GM12875 (cell line): ENCODE data around the gene ABCG1.

Experiments used
- H3K4me3 ChIP-seq: one replicate; pipeline ENCODE4 v1.5.1; 2011; ENCODE audit warnings: low read depth, low read length, control low read depth
- TF ChIP-seq, protein P1 (sequence below): IDR thresholded peaks from 2 replicates; pipeline ENCODE4 v1.5.1; 2011; ENCODE audit warnings: low read depth, mild to moderate bottlenecking, control low read depth, inconsistent platforms, low read length, moderate library complexity, borderline replicate concordance; ENCODE audit not compliant: insufficient read depth

Gene ABCG1

DNA sequence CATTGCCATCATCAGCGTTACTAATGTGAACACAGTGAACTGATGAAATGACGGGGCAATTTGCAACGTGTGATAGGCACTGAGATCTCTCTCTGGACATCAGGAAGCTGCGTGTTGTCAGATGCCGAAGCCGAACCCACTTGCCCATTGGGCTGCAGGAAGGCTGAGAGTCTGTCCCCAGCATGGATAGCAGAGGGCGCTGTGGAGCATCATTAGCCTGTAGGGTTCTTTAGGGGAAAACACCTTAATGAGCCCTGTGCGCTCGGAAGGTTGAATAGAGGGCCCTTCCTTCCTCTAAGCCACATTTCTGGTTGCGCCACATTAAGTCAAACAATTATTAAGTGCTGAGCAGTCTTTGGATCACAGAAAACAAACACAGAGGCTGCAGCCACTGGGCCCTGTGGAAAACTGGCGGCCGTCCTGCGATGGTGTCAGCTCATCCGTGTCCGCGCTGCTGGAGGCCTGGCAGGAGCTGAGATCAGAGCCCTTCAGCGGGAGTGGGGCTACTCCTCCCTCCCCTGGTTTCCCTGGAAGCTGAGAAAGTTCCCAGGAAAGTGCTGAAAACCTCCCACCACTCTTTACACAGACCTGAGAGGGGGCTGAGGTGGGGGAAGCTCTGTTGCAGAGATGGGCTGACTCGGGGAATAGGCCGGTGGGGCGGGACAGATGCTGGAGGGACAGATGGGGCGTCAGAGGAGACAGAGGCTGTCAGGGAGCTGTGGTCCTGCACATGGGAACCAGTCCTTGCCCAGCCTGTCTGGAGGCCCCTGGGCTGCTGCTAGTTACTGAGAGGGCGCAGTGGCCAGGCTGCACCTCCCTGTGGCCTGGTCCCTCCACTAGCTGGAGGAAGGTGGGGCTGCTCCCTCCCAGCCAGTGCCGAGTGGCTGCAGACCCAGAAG is 119.1 kb downstream of the ABCG1 start:
- no peak overlapping the region for H3K4me3 ChIP-seq
- TF ChIP-seq, protein P1, sequence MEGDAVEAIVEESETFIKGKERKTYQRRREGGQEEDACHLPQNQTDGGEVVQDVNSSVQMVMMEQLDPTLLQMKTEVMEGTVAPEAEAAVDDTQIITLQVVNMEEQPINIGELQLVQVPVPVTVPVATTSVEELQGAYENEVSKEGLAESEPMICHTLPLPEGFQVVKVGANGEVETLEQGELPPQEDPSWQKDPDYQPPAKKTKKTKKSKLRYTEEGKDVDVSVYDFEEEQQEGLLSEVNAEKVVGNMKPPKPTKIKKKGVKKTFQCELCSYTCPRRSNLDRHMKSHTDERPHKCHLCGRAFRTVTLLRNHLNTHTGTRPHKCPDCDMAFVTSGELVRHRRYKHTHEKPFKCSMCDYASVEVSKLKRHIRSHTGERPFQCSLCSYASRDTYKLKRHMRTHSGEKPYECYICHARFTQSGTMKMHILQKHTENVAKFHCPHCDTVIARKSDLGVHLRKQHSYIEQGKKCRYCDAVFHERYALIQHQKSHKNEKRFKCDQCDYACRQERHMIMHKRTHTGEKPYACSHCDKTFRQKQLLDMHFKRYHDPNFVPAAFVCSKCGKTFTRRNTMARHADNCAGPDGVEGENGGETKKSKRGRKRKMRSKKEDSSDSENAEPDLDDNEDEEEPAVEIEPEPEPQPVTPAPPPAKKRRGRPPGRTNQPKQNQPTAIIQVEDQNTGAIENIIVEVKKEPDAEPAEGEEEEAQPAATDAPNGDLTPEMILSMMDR, result peak; percentile 76

DNA sequence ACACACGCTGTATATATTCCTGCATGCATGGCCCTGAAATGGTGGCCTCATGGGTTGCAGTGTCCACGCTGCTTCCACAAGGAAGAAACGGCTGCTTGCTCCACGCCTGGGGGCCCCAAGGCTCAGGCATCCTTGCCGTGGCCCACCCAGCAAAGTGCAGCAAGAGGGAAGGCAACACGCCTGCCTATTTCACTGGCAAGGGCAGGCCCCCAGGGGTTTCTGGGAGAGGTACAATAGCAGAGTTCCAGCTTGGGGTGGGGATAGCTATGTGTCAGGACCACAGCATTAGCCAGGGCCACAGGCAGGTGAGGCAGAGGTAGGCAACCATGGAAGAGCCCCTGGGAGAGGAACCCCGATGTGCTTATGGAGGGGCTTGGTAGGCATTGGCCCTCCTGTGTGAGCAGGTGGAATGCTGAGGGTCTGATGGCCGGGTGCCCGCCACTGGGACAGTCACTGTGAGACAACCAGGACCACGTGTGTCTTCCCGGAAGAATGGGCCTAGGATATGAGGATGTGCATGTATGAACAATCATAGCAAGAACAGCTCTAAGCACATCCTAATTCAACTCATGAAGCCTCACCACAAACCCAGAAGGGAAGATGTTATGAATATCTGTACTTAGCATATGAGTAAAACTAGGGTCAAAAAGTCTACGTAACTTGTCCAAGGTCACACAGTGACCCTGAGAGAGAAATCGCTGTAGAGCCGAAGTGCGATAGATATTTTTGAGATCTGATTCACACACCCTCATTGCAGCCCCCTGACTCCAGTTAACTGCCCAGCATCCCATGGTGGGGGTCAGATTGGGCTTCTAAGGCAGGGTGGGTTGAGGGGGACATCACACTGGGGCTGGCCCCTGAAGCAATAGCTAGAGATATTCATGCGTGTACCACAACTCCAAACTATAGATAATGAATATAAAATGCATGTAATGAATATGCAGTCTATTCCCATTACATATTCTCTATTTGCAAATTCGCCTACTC is 120.1 kb downstream of the ABCG1 start:
- no peak overlapping the region for H3K4me3 ChIP-seq
- TF ChIP-seq, protein P1, result no peak

DNA sequence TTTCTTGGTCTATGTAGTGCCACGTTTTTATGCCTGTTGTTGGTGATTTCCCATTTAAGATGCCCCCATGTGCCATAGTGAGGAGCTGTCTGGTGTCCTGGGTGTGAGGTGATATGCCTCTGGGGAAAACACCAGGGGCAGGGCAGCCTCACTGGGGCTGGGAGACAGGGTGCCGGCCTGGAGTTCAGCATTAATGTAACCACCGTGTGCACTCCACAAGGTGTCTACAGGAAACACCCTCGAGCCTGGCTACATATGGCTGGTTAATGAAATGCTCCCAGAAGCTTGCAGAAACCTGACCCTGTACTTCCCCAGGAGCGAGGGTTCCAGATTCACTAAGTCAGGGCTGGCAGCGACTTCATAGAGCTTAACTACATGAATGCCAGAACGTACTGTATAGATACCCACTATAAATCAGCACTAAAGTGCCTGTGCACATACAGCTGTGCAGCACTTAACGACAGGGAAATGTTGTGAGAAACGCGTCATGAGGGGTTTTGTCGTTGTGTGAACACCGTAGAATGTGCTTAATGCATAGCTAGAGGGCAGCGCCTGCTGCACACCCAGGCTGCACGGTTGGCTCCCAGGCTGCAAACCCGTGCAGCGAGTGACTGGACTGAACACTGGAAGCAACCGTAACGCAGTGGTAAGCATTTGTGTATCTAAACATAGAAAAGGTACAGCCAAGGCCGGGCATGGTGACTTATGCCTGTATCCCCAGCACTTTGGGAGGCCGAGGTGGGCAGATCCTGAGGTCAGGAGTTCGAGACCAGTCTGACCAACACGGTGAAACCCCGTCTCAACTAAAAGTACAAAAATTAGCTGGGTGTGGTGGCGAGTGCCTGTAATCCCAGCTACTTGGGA is 121.5 kb downstream of the ABCG1 start:
- TF ChIP-seq, protein P1, result no peak
- H3K4me3 ChIP-seq, result no peak overlapping the region

DNA sequence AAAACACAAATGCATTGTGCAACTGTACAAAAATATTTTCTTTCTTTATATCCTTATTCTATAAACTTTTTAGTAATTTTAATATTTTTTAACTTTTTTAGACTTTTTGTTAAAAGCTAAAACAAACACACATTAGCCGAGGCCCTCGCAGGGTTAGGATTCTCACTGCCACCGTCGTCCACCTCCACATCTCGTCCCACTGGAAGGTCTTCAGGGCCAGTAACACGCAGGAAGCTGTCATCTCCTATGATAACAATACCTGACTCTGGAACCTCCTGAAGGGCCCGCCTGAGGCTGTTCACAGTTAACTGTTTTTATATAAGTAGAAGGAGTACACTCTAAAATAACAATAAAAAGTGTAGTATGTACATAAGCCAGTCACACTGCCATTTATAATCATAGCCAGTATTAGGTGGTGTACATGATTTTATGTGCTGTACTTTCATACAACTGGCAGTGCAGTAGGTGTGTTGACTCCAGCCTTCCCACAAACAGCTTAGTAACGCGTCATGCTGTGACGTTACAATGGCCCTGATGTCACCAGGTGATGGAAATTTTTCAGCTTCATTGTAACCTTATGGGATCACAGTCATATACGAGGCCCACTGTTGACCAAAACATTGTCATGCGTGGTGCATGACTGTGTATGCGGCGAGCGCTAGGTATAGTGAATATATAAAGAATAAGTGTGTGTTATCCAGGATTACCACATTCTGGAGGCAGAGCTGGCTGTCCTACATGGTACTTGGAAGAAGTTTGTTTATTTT is 123.0 kb downstream of the ABCG1 start:
- no peak overlapping the region for H3K4me3 ChIP-seq
- TF ChIP-seq, protein P1, result no peak

DNA sequence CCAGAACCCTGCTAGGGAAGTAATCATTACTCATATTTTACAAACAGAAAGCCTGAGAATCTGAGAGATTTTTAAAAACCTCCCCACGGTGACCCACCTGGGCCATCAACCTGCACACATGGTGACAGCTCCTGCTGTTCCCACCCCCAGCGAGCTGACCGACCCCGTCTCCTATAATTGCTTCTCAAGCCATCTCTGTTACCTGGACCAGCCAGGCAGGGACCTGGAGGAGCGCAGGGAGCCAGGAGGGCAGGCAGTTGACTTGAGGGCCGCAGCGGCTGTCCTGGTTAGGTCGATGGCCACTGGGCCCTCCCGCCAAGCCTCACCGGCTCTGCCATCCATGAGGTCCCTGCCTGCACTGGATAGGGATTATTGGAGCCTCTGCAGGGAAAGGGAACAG is 124.2 kb downstream of the ABCG1 start:
- H3K4me3 ChIP-seq, result no peak overlapping the region
- TF ChIP-seq, protein P1, result no peak

DNA sequence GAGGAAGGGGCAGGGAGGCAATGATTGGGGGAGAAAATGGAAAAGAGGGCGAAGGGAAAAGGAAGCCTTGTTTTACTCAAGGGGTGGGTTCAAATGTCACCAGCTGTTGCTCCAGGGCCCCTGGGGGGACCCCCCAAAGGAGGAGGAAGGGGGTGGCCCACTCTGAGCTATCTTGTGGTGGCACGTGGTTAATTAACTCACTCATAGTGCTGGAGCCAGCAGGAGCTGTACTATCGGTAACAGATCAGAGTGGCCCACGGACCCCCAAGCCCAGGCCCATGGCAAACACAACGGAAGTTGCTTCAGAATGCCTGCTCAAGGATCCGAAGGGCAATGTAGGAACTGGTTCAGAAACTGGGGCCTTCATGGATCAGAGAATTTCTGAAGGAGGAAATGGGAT is 124.6 kb downstream of the ABCG1 start:
- H3K4me3 ChIP-seq, result no peak overlapping the region
- TF ChIP-seq, protein P1, result no peak
